Measurements from ENCODE around the gene FKBP8.

DNA sequence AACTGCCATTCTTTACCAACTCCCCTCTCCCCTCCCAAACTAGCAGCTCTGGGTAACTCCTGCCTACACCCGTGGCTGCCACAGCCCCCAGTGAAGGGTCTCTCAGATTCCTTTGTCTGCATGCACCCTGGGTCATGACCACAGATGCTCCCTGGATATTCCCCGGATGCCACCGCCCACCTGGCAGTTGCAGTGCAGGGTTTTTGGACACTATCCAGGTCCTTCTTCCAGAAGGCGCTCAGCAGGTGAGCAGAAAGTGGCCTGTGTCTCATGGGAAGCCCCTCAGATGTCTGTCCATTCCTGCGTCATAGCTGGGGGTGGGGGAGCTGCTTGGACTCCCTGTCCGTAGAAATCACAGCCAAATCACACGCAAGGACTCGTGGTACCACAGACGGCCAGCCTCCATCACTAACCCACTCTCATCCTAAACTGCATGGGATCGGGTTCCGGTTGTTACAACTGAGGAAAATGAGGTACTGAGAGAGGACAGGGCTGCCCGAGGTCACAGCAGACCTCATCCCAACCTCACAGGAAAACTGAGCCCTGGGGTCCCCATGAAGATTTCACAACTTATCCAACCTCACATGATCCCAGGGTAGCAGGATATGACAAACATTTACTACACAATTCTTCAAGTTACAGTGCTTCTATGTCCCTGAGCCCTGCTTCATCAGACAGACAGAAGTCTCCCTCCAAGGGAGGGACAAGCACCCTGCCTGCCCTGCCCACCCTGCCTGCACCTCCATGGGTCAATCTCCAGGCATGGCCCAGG lies 60.1 kb downstream of the FKBP8 start:
- TF ChIP-seq, protein P1, sequence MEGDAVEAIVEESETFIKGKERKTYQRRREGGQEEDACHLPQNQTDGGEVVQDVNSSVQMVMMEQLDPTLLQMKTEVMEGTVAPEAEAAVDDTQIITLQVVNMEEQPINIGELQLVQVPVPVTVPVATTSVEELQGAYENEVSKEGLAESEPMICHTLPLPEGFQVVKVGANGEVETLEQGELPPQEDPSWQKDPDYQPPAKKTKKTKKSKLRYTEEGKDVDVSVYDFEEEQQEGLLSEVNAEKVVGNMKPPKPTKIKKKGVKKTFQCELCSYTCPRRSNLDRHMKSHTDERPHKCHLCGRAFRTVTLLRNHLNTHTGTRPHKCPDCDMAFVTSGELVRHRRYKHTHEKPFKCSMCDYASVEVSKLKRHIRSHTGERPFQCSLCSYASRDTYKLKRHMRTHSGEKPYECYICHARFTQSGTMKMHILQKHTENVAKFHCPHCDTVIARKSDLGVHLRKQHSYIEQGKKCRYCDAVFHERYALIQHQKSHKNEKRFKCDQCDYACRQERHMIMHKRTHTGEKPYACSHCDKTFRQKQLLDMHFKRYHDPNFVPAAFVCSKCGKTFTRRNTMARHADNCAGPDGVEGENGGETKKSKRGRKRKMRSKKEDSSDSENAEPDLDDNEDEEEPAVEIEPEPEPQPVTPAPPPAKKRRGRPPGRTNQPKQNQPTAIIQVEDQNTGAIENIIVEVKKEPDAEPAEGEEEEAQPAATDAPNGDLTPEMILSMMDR (conservative IDR thresholded peaks at IDR 0.05; ENCODE audit: low read depth, low read length) = no peak
- TF ChIP-seq EZH2 (IDR thresholded peaks at IDR 0.05; ENCODE audit: low read length, unreplicated experiment) (no peak), EZH2phosphoT487 (IDR thresholded peaks at IDR 0.05; ENCODE audit: borderline replicate concordance, low read length) (no peak)

All from PC-3 (cell line).